ENCODE data around the gene FGD2. TPM values are rescaled to one million over a fixed set of nuclear protein-coding genes. Genes with fewer than 3 reads are reported as not detected.
A peak's percentile ranks its signal among the peaks of the same experiment; 100 is the strongest.
"Not testable (repeated sequence)": the region's sequence is repeated elsewhere in the genome, so short reads cannot be mapped to it uniquely, and the experiment has no call there.

The FGD2 gene
- total RNA-seq, 2 donors from 2014 or later, result not detected

DNA sequence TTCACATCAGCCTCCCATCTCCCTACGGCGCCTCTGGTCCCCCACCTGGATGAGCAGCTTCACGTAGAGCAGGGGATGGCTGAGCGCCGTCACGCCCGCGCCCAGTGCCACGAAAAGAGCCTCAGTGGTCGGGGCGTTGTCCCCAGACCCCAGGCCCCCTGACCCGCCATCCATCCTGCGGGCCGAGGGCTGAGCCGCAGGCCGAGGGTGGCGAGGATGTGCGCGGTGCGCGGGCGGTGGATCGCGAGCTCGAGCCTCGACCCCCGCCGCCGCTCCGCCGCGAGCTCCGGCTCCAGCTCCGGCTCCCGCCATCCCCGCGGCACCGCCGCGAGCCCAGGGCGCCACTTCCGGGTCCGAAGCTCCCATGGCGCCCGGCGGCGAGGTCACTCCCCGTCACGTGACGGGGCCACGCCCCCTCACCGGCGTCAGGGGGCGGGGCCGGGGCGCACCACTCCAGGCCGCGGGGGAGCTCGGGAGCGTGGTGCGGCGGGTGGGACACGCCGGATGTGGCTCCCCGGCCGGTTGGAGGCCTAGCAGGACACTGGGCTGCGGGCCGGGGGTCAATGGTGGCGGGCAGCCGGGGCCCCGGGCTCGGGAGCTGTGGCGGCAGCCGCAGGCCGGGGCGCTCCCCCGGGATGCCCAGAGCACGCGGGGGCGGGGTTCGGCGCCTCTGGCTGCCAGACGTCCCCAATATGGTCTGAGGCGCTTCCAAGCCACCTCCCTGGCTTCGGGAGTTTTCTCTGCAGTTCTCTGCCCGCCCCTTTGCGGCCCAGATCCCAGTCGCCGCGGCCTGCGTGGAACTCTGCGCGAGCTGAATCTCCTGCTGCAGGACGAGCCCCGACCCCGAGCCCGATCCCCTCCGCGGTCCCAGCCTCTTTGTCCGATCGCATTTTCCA is 19.4 kb upstream of the FGD2 start, which contains the start of gene MTCH1:
MTCH1 (minus strand) TSS at position 389 of the 896 bp plus-strand sequence; CDS start at position 366, 23 bp downstream.
- Histone ChIP-seq H3K4me1 (ENCODE audit: control insufficient read depth, insufficient read depth, low read length) (peaks cover 1% of the 10 kb centered on the region), H3K9ac (ENCODE audit: extremely low read depth, low read length, poor library complexity, severe bottlenecking) (peak within 1 kb of the TSS; percentile 89), H3K27ac (ENCODE audit: low read depth, low read length) (peak within 1 kb of the TSS; percentile 85), H3K9me3 (ENCODE audit: control insufficient read depth, low read length) (no peaks in the 10 kb centered on the region), H3K36me3 (ENCODE audit: control insufficient read depth, insufficient read depth, low read length) (peaks cover 19% of the 10 kb centered on the region), H3K4me3 (ENCODE audit: low read length) (peak within 1 kb of the TSS; percentile 99), H3K27me3 (ENCODE audit: control insufficient read depth, insufficient read depth, low read length, poor library complexity, severe bottlenecking) (no peaks in the 10 kb centered on the region)
- H3K9me3 Mint-ChIP-seq, result no peaks in the 10 kb centered on the region
- peak within 1 kb of the TSS; percentile 98 for H3K27ac Mint-ChIP-seq
- 0% methylated on average over 25 to 101 of the region's 101 CpGs for WGBS, 2 experiments (ENCODE audit: insufficient coverage in 1 of 2, insufficient read length in 1 of 2)
- peaks cover 6% of the 10 kb centered on the region for H3K36me3 Mint-ChIP-seq (ENCODE audit: low read depth)
- no peak within 1 kb of the TSS for H3K4me3 Mint-ChIP-seq
- no peak for TF ChIP-seq CTCF (conservative IDR thresholded peaks at IDR 0.05)
- H3K4me1 Mint-ChIP-seq, result peaks cover 19% of the 10 kb centered on the region
- H3K27me3 Mint-ChIP-seq (ENCODE audit: insufficient read depth), result peaks cover 3% of the 10 kb centered on the region
- DNase-seq, result peak; percentile 94

GRCh38 chr6:36986704-36987047 is 18.8 kb upstream of the FGD2 start:
- no peaks in the 10 kb centered on the region for H3K9me3 ChIP-seq (ENCODE audit: control insufficient read depth, low read length)
- no peaks in the 10 kb centered on the region for H3K4me1 ChIP-seq (ENCODE audit: control insufficient read depth, insufficient read depth, low read length)
- H3K4me3 Mint-ChIP-seq, result no peak overlapping the region
- peak overlapping the region; percentile 98 for H3K27ac Mint-ChIP-seq
- H3K36me3 ChIP-seq (ENCODE audit: control insufficient read depth, insufficient read depth, low read length), result peaks cover 13% of the 10 kb centered on the region
- H3K27ac ChIP-seq (ENCODE audit: low read depth, low read length), result peak overlapping the region; percentile 85
- no peaks in the 10 kb centered on the region for H3K9me3 Mint-ChIP-seq
- no peaks in the 10 kb centered on the region for H3K27me3 ChIP-seq (ENCODE audit: control insufficient read depth, insufficient read depth, low read length, poor library complexity, severe bottlenecking)
- H3K9ac ChIP-seq (ENCODE audit: extremely low read depth, low read length, poor library complexity, severe bottlenecking), result peak overlapping the region; percentile 89
- DNase-seq, result no peak
- 11 to 51% methylated on average over 3 to 8 of the region's 8 CpGs for WGBS, 2 experiments (ENCODE audit: insufficient coverage in 1 of 2, insufficient read length in 1 of 2)
- TF ChIP-seq CTCF (conservative IDR thresholded peaks at IDR 0.05), result no peak
- peaks cover 14% of the 10 kb centered on the region for H3K4me1 Mint-ChIP-seq
- peaks cover 3% of the 10 kb centered on the region for H3K27me3 Mint-ChIP-seq (ENCODE audit: insufficient read depth)
- peak overlapping the region; percentile 99 for H3K4me3 ChIP-seq (ENCODE audit: low read length)
- H3K36me3 Mint-ChIP-seq (ENCODE audit: low read depth), result peaks cover 4% of the 10 kb centered on the region

DNA sequence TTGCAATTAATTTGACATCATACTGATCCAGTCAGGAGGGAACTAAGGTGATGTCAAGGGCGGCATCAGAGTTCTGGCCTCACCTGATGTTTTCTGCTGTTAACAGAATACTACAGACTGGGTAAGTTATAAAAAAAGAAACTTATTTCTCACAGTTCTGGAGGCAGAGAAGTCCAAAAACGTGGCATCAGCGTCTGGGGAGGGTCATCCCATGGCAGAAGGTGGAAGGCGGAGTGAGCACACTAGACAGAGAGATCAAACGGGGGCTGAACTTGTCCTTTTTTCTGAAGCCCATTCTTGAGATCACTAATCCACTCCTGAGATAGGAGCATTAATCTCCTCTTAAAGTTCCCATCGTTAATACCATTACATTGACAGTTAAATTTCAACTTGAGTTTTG is 16.2 kb upstream of the FGD2 start:
- no peak for DNase-seq
- H3K4me1 ChIP-seq (ENCODE audit: control insufficient read depth, insufficient read depth, low read length), result no peaks in the 10 kb centered on the region
- no peak overlapping the region for H3K27ac ChIP-seq (ENCODE audit: low read depth, low read length)
- Mint-ChIP-seq H3K9me3 (no peaks in the 10 kb centered on the region), H3K4me1 (peaks cover 9% of the 10 kb centered on the region), H3K36me3 (ENCODE audit: low read depth) (no peaks in the 10 kb centered on the region), H3K27ac (no peak overlapping the region), H3K27me3 (ENCODE audit: insufficient read depth) (peaks cover 3% of the 10 kb centered on the region), H3K4me3 (no peak overlapping the region)
- no peak for TF ChIP-seq CTCF (conservative IDR thresholded peaks at IDR 0.05)
- H3K9me3 ChIP-seq (ENCODE audit: control insufficient read depth, low read length), result no peaks in the 10 kb centered on the region
- WGBS, 2 experiments (ENCODE audit: insufficient coverage in 1 of 2, insufficient read length in 1 of 2), result 87% methylated on average over 4 to 6 of the region's 6 CpGs
- no peaks in the 10 kb centered on the region for H3K27me3 ChIP-seq (ENCODE audit: control insufficient read depth, insufficient read depth, low read length, poor library complexity, severe bottlenecking)
- no peak overlapping the region for H3K9ac ChIP-seq (ENCODE audit: extremely low read depth, low read length, poor library complexity, severe bottlenecking)
- H3K36me3 ChIP-seq (ENCODE audit: control insufficient read depth, insufficient read depth, low read length), result no peaks in the 10 kb centered on the region
- H3K4me3 ChIP-seq (ENCODE audit: low read length), result no peak overlapping the region

DNA sequence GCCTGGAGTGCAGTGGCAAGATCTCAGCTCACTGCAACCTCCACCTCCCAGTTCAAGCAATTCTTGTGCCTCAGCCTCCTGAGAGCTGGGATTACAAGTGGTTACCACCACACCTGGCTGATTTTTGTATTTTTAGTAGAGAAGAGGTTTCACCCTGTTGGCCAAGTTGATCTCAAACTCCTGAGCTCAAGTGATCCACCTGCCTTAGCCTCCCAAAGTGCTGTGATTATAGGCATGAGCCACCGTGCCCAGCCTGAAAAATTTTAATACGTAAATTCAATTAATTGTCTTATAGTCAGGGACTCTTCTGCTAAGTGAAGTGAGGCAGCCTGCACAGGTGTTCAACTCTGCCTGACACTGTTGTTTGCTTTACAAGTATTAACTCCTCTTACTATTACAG is 15.1 kb upstream of the FGD2 start:
- not testable (repeated sequence) for H3K4me3 Mint-ChIP-seq; H3K9me3 Mint-ChIP-seq; H3K9me3 ChIP-seq (ENCODE audit: control insufficient read depth, low read length); H3K27me3 Mint-ChIP-seq (ENCODE audit: insufficient read depth); H3K4me1 Mint-ChIP-seq; H3K27ac Mint-ChIP-seq; H3K27me3 ChIP-seq (ENCODE audit: control insufficient read depth, insufficient read depth, low read length, poor library complexity, severe bottlenecking); DNase-seq; H3K4me1 ChIP-seq (ENCODE audit: control insufficient read depth, insufficient read depth, low read length); H3K27ac ChIP-seq (ENCODE audit: low read depth, low read length); H3K9ac ChIP-seq (ENCODE audit: extremely low read depth, low read length, poor library complexity, severe bottlenecking); H3K36me3 Mint-ChIP-seq (ENCODE audit: low read depth); H3K4me3 ChIP-seq (ENCODE audit: low read length); H3K36me3 ChIP-seq (ENCODE audit: control insufficient read depth, insufficient read depth, low read length)
- WGBS, 2 experiments (ENCODE audit: insufficient coverage in 1 of 2, insufficient read length in 1 of 2), result 81 to 94% methylated on average over 2 of the region's 2 CpGs

Data from endodermal cell (in vitro differentiated cells).